ENCODE measurements around the gene PIANP. TPM values are rescaled to one million over a fixed set of nuclear protein-coding genes. Genes with fewer than 3 reads are reported as not detected.
A peak's percentile ranks its signal among the peaks of the same experiment; 100 is the strongest.

The PIANP gene
- total and polyA plus RNA-seq, 2 of the 4 experiments (the other 2 are of a cell fraction), result 0.18 to 6.8 TPM

- ChIA-PET CTCF (interaction anchor here (0.5 to 1.3 kb wide), 3 partner anchors 35 to 77 kb away, joined by 3 read pairs; partner anchors contain the start of gene MLF2), POLR2A (ENCODE audit: unreplicated experiment) (interaction anchor here (0.6 to 1.2 kb wide), 8 partner anchors 10 to 474 kb away, joined by 3 to 15 read pairs (median 6); partner anchors contain the start of gene COPS7A)
- Histone ChIP-seq H4K5ac (ENCODE audit: low read depth, low read length) (peak within 1 kb of the TSS; percentile 92), H3K4me2 (ENCODE audit: low read depth, low read length) (peak within 1 kb of the TSS; percentile 98), H2BK120ac (ENCODE audit: low read depth, low read length) (peak within 1 kb of the TSS; percentile 42), H3K23ac (ENCODE audit: low read depth, low read length) (peak within 1 kb of the TSS; percentile 94), H3K9ac (ENCODE audit: low read depth, low read length) (peak within 1 kb of the TSS; percentile 89), H4K20me1 (ENCODE audit: insufficient read depth, low read length) (peaks cover 8% of the 10 kb centered on the region; the same call in 1 of the 2 replicates), H3K9me3 (ENCODE audit: control insufficient read depth, insufficient read depth, low read length) (no peaks in the 10 kb centered on the region), H3K36me3 (ENCODE audit: control insufficient read depth, insufficient read depth, low read length) (peaks cover 2% of the 10 kb centered on the region; the same call in 1 of the 2 replicates), H3K56ac (ENCODE audit: extremely low read depth, insufficient read depth, low read length) (peak within 1 kb of the TSS; percentile 87), H3K27me3 (ENCODE audit: control insufficient read depth, insufficient read depth, low read length) (no peaks in the 10 kb centered on the region), H3K9me1 (ENCODE audit: insufficient read depth, low read length) (no peaks in the 10 kb centered on the region), H3K4ac (ENCODE audit: low read depth, low read length) (peak within 1 kb of the TSS; percentile 95), H3K27ac (ENCODE audit: insufficient read depth, low read length) (peak within 1 kb of the TSS; percentile 89), H2AK9ac (replicated peaks; ENCODE audit: low read depth, low read length, poor library complexity) (peak within 1 kb of the TSS; percentile 96), H3K18ac (ENCODE audit: low read depth, low read length) (peak within 1 kb of the TSS; percentile 68), H2AFZ (replicated peaks; ENCODE audit: low read length, poor library complexity) (peak within 1 kb of the TSS; percentile 95), H3K4me3 (ENCODE audit: insufficient read depth, low read depth, low read length) (peak within 1 kb of the TSS; percentile 83), H4K91ac (ENCODE audit: insufficient read depth, low read depth, low read length) (peak within 1 kb of the TSS; percentile 96), H4K8ac (ENCODE audit: low read depth in 2 of 2, low read length in 2 of 2) (peak within 1 kb of the TSS; percentile 96 to 99), H2BK15ac (ENCODE audit: low read depth, low read length) (peak within 1 kb of the TSS; percentile 89; the same call in 2 of the 3 replicates), H2BK5ac (ENCODE audit: low read depth, low read length, poor library complexity, severe bottlenecking) (peak within 1 kb of the TSS; percentile 93), H3K4me1 (ENCODE audit: control insufficient read depth, insufficient read depth, low read length) (peaks cover 5% of the 10 kb centered on the region), H3K79me1 (ENCODE audit: low read depth in 1 of 2, low read length in 2 of 2) (peaks cover 15 to 46% of the 10 kb centered on the region in 2 experiments), H2BK20ac (ENCODE audit: low read depth, low read length) (peak within 1 kb of the TSS; percentile 16; the same call in 1 of the 2 replicates), H3K14ac (replicated peaks; ENCODE audit: low read depth, low read length) (peak within 1 kb of the TSS; percentile 97), H2AK5ac (ENCODE audit: low read depth, low read length) (peak within 1 kb of the TSS; percentile 100)
- peak; percentile 88 for TF ChIP-seq MAZ (IDR thresholded peaks at IDR 0.05; ENCODE audit: borderline replicate concordance, low read depth, low read length)
- TF ChIP-seq RFX5 (IDR thresholded peaks at IDR 0.05; ENCODE audit: low read depth, low read length), result 0 out of 2 replicates have a peak, but pooled peaks have one; percentile 19
- no peak for TF ChIP-seq SMC3 (IDR thresholded peaks at IDR 0.05; ENCODE audit: low read depth, low read length)
- TF ChIP-seq RCOR1 (IDR thresholded peaks at IDR 0.05; ENCODE audit: insufficient replicate concordance, low read length), result peak; percentile 13
- TF ChIP-seq NFE2L2 (IDR thresholded peaks at IDR 0.05; ENCODE audit: low read depth, low read length), result peak; percentile 60
- TF ChIP-seq RAD21 (IDR thresholded peaks at IDR 0.05; ENCODE audit: low read length), result no peak
- TF ChIP-seq FOS (IDR thresholded peaks at IDR 0.05; ENCODE audit: low read depth, low read length), result no peak
- TF ChIP-seq BHLHE40 (IDR thresholded peaks at IDR 0.05; ENCODE audit: low read depth, low read length), result peak; percentile 10
- TF ChIP-seq MXI1 (IDR thresholded peaks at IDR 0.05; ENCODE audit: borderline replicate concordance, low read depth, low read length), result peak; percentile 70
- peak; percentile 81 for TF ChIP-seq POLR2A (IDR thresholded peaks at IDR 0.05; ENCODE audit: low read depth, low read length)
- no peak for TF ChIP-seq USF2 (IDR thresholded peaks at IDR 0.05; ENCODE audit: low read depth, low read length)
- BruUV-seq (replicated peaks), result no TSS peak
- ATAC-seq (ENCODE audit: low read depth) (peak; percentile 83), DNase-seq (peak; percentile 99)
- intact Hi-C loops (cut with micrococcal nuclease) (loop anchor here (1.0 to 10.0 kb wide), 7 partner anchors 16 to 138 kb away; partner anchors contain the start of genes COPS7A, IFFO1, ING4 and MLF2), in situ Hi-C loops (cut with MboI; ENCODE audit: low sequenced_read_pairs) (loop anchor here (10.0 kb wide), 1 partner anchor 114 kb away; no protein-coding TSS in a partner anchor), dilution Hi-C loops (cut with HindIII; ENCODE audit: low sequenced_read_pairs, unreplicated experiment) (no loop called here)
- WGBS, 2 experiments (ENCODE audit: extremely low coverage in 2 of 2, insufficient read length in 1 of 2), result 0% methylated on average over 17 of the region's 72 CpGs; no CpG with 5 or more reads in 1 of the 2 experiments
These were observed 11.4 kb downstream of the PIANP start, which contains the start of gene ZNF384 for GRCh38 chr12:6688999-6689882. TSS of gene ZNF384 (minus strand) at chr12:6689375. CDS start at chr12:6679520, 9,855 bp downstream.

Data from IMR-90 (cell line).